ENCODE results near the gene LENG8.

The LENG8 gene

GRCh38 chr19:54470276-54470887 lies 21.4 kb downstream of the LENG8 start:
- Histone ChIP-seq H3K4me3 (ENCODE audit: low read depth in 1 of 2, low read length in 2 of 2) (no peak overlapping the region), H3K79me2 (ENCODE audit: insufficient read depth, low read length) (no peaks in the 10 kb centered on the region), H3K36me3 (ENCODE audit: insufficient read depth, low read length) (no peaks in the 10 kb centered on the region), H4K20me1 (ENCODE audit: insufficient read depth, low read length) (0 out of 2 replicates have a peak, but pooled peaks cover 4% of the 10 kb centered on the region), H3K9me3 (ENCODE audit: insufficient read depth, low read length, severe bottlenecking) (no peaks in the 10 kb centered on the region), H3K27ac (ENCODE audit: low read length) (no peak overlapping the region), H3K27me3 (ENCODE audit: insufficient read depth, low read length, poor library complexity) (peaks cover 21% of the 10 kb centered on the region), H3K4me1 (ENCODE audit: insufficient read depth, low read length) (no peaks in the 10 kb centered on the region), H3K4me2 (ENCODE audit: insufficient read depth, low read length) (no peak overlapping the region), H3K9ac (ENCODE audit: low read depth, low read length) (no peak overlapping the region), H2AFZ (ENCODE audit: low read depth, low read length) (no peak overlapping the region)
- no peak for TF ChIP-seq EZH2 (IDR thresholded peaks at IDR 0.05; ENCODE audit: borderline replicate concordance, low read depth, low read length, severe bottlenecking)
- no peak for TF ChIP-seq CTCF (IDR thresholded peaks at IDR 0.05; ENCODE audit: borderline replicate concordance, extremely low read depth, low read length, poor library complexity, severe bottlenecking)
- DNase-seq = no peak
- ATAC-seq (ENCODE audit: insufficient read depth, low read depth) = no peak

GRCh38 chr19:54470991-54471782 lies 22.2 kb downstream of the LENG8 start:
- Histone ChIP-seq H3K9ac (ENCODE audit: low read depth, low read length) (no peak overlapping the region), H4K20me1 (ENCODE audit: insufficient read depth, low read length) (0 out of 2 replicates have a peak, but pooled peaks cover 4% of the 10 kb centered on the region), H3K9me3 (ENCODE audit: insufficient read depth, low read length, severe bottlenecking) (no peaks in the 10 kb centered on the region), H3K79me2 (ENCODE audit: insufficient read depth, low read length) (no peaks in the 10 kb centered on the region), H2AFZ (ENCODE audit: low read depth, low read length) (no peak overlapping the region), H3K4me3 (ENCODE audit: low read depth in 1 of 2, low read length in 2 of 2) (no peak overlapping the region), H3K27me3 (ENCODE audit: insufficient read depth, low read length, poor library complexity) (peaks cover 21% of the 10 kb centered on the region), H3K36me3 (ENCODE audit: insufficient read depth, low read length) (no peaks in the 10 kb centered on the region), H3K27ac (ENCODE audit: low read length) (no peak overlapping the region), H3K4me2 (ENCODE audit: insufficient read depth, low read length) (no peak overlapping the region), H3K4me1 (ENCODE audit: insufficient read depth, low read length) (no peaks in the 10 kb centered on the region)
- no peak for DNase-seq
- TF ChIP-seq EZH2 (IDR thresholded peaks at IDR 0.05; ENCODE audit: borderline replicate concordance, low read depth, low read length, severe bottlenecking) = no peak
- no peak for TF ChIP-seq CTCF (IDR thresholded peaks at IDR 0.05; ENCODE audit: borderline replicate concordance, extremely low read depth, low read length, poor library complexity, severe bottlenecking)
- no peak for ATAC-seq (ENCODE audit: insufficient read depth, low read depth)

GRCh38 chr19:54473071-54473891 lies 24.3 kb downstream of the LENG8 start, which contains the start of gene CDC42EP5:
Gene CDC42EP5 (minus strand): TSS chr19:54473296. CDS start chr19:54465547, 7,749 bp downstream.
- Histone ChIP-seq H3K27ac (ENCODE audit: low read length) (no peak within 1 kb of the TSS), H4K20me1 (ENCODE audit: insufficient read depth, low read length) (0 out of 2 replicates have a peak, but pooled peaks cover 4% of the 10 kb centered on the region), H3K4me1 (ENCODE audit: insufficient read depth, low read length) (no peaks in the 10 kb centered on the region), H3K4me2 (ENCODE audit: insufficient read depth, low read length) (no peak within 1 kb of the TSS), H3K9me3 (ENCODE audit: insufficient read depth, low read length, severe bottlenecking) (no peaks in the 10 kb centered on the region), H3K36me3 (ENCODE audit: insufficient read depth, low read length) (no peaks in the 10 kb centered on the region), H3K79me2 (ENCODE audit: insufficient read depth, low read length) (no peaks in the 10 kb centered on the region), H3K27me3 (ENCODE audit: insufficient read depth, low read length, poor library complexity) (peaks cover 21% of the 10 kb centered on the region), H3K4me3 (ENCODE audit: low read depth in 1 of 2, low read length in 2 of 2) (no peak within 1 kb of the TSS), H2AFZ (ENCODE audit: low read depth, low read length) (no peak within 1 kb of the TSS), H3K9ac (ENCODE audit: low read depth, low read length) (no peak within 1 kb of the TSS)
- ATAC-seq (ENCODE audit: insufficient read depth, low read depth) (no peak), DNase-seq (no peak)
- no peak for TF ChIP-seq EZH2 (IDR thresholded peaks at IDR 0.05; ENCODE audit: borderline replicate concordance, low read depth, low read length, severe bottlenecking)
- TF ChIP-seq CTCF (IDR thresholded peaks at IDR 0.05; ENCODE audit: borderline replicate concordance, extremely low read depth, low read length, poor library complexity, severe bottlenecking) = no peak
